PC-9 (cell line): Measurements from ENCODE around the gene GABRB3. TPM values are rescaled to one million over a fixed set of nuclear protein-coding genes. Genes with fewer than 3 reads are reported as not detected.

Source experiments
- BruUV-seq: library from RNA; stranded (reverse); fragments of 400-500 nt; replicated peaks from 2 replicates; lab custom pipeline; 2021; lab: Mats Ljungman, UMichigan
- CTCF ChIA-PET: fragments of 300-600 bp; sonication (Branson Sonifier 250); formaldehyde crosslinking; loops from one replicate; lab custom pipeline; 2022; ENCODE audit warnings: antibody characterized with exemption; lab: Charles Lee
- POLR2A ChIA-PET: fragments of 300-600 bp; sonication (Branson Sonifier 250); formaldehyde crosslinking; loops from one replicate; lab custom pipeline; 2022; ENCODE audit warnings: antibody characterized with exemption; ENCODE audit not compliant: unreplicated experiment; lab: Charles Lee
- DNase-seq, 2 experiments: peaks; one replicate each; pipeline versions ENCODE4 v3.0.0 to v3.0.0-alpha.2; 2015 to 2022; ENCODE audit warnings: mixed read lengths in 1 of 2
- H2AFZ ChIP-seq: fragments of 200-600 bp; sonication (generic); 2 replicates; pipeline ENCODE4 v1.8.1; 2017; ENCODE audit warnings: antibody characterized with exemption
- H3F3A ChIP-seq: fragments of 200-600 bp; sonication (generic); 2 replicates; pipeline ENCODE4 v1.8.1; 2017; ENCODE audit warnings: antibody characterized with exemption, mild to moderate bottlenecking, low read depth; ENCODE audit not compliant: insufficient read depth
- H3K27ac ChIP-seq: fragments of 200-600 bp; sonication (generic); 2 replicates; pipeline ENCODE4 v1.6.1; 2016; ENCODE audit warnings: mixed run types
- H3K27me3 ChIP-seq: fragments of 200-600 bp; sonication (generic); 2 replicates; pipeline ENCODE4 v1.6.1; 2016; ENCODE audit warnings: low read depth, mixed run types; ENCODE audit not compliant: insufficient read depth
- H3K36me3 ChIP-seq: fragments of 200-600 bp; sonication (generic); 2 replicates; pipeline ENCODE4 v1.6.1; 2016; ENCODE audit warnings: low read depth, mixed run types
- H3K4me1 ChIP-seq: fragments of 200-600 bp; sonication (generic); replicated peaks from 2 replicates; pipeline ENCODE4 v1.6.1; 2016; ENCODE audit warnings: mixed run types; ENCODE audit not compliant: insufficient read depth
- H3K4me2 ChIP-seq: fragments of 200-600 bp; sonication (generic); 2 replicates; pipeline ENCODE4 v1.6.1; 2017; ENCODE audit warnings: mixed run types
- H3K4me3 ChIP-seq: fragments of 200-600 bp; sonication (generic); 2 replicates; pipeline ENCODE4 v1.6.1; 2016; ENCODE audit warnings: mixed run types
- H3K79me2 ChIP-seq: fragments of 200-600 bp; sonication (generic); 2 replicates; pipeline ENCODE4 v1.6.1; 2017; ENCODE audit warnings: low read depth, mixed run types
- H3K9me2 ChIP-seq: fragments of 200-600 bp; sonication (generic); 2 replicates; pipeline ENCODE4 v1.8.1; 2017; ENCODE audit warnings: mild to moderate bottlenecking; ENCODE audit not compliant: insufficient read depth
- H3K9me3 ChIP-seq: fragments of 200-600 bp; sonication (generic); 2 replicates; pipeline ENCODE4 v1.8.1; 2016; ENCODE audit warnings: low read depth; ENCODE audit not compliant: insufficient read depth
- H4K20me1 ChIP-seq: fragments of 200-600 bp; sonication (generic); 2 replicates; pipeline ENCODE4 v1.8.1; 2017; ENCODE audit not compliant: insufficient read depth
- EZH2 ChIP-seq: fragments of 200-600 bp; sonication (generic); IDR thresholded peaks from 2 replicates; pipeline ENCODE4 v1.8.0; 2017; ENCODE audit warnings: antibody characterized with exemption, low read depth
- intact Hi-C: fragments of 100-400 bp; cut with micrococcal nuclease; formaldehyde crosslinking; loops from one replicate; pipeline ENCODE4 v1.10.0; 2022; ENCODE audit not compliant: unreplicated experiment
- total RNA-seq: library from RNA; stranded (reverse); gene quantifications from 2 replicates; pipeline ENCODE4 v1.2.3, GENCODE V29; 2021
- TF ChIP-seq, protein P1 (sequence below): fragments of 200-600 bp; sonication (generic); conservative IDR thresholded peaks from 2 replicates; pipeline ENCODE4 v1.6.1; 2017; ENCODE audit warnings: mixed run types, antibody characterized with exemption, mild to moderate bottlenecking, moderate library complexity

Gene GABRB3
- total RNA-seq, 1 experiment from 2014 or later = 6.3 TPM

DNA sequence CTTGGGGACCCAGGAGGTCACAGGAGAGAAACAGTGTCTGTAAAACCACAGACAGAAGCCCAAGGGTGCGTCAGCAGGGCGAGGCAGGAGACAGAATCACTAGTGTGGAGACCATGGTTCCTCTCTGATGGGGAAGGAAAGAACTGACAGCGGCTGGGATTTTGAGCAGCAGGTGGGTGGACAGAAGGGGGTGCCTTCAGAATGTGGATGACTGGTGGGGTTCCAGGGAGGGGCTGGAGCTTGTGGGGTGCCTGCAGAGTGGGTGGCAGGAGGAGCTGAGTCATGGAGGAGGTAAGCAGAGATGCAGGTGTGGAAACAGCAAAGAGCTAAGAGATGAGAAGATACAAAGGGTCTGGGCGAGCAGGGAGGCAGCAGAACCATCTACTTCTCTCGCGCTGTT is 124.2 kb downstream of the GABRB3 start:
- H3K4me1 ChIP-seq = no peaks in the 10 kb centered on the region
- no peaks in the 10 kb centered on the region for H3K27me3 ChIP-seq
- no peaks in the 10 kb centered on the region for H4K20me1 ChIP-seq
- no peak overlapping the region for H3K27ac ChIP-seq
- no peak overlapping the region for H2AFZ ChIP-seq
- no peaks in the 10 kb centered on the region for H3K9me3 ChIP-seq
- DNase-seq = no peak
- no TSS peak for BruUV-seq
- intact Hi-C loops = no loop called here
- ChIA-PET CTCF (no interaction called here), POLR2A (no interaction called here)
- no peaks in the 10 kb centered on the region for H3K9me2 ChIP-seq
- TF ChIP-seq EZH2 = no peak
- TF ChIP-seq, protein P1, sequence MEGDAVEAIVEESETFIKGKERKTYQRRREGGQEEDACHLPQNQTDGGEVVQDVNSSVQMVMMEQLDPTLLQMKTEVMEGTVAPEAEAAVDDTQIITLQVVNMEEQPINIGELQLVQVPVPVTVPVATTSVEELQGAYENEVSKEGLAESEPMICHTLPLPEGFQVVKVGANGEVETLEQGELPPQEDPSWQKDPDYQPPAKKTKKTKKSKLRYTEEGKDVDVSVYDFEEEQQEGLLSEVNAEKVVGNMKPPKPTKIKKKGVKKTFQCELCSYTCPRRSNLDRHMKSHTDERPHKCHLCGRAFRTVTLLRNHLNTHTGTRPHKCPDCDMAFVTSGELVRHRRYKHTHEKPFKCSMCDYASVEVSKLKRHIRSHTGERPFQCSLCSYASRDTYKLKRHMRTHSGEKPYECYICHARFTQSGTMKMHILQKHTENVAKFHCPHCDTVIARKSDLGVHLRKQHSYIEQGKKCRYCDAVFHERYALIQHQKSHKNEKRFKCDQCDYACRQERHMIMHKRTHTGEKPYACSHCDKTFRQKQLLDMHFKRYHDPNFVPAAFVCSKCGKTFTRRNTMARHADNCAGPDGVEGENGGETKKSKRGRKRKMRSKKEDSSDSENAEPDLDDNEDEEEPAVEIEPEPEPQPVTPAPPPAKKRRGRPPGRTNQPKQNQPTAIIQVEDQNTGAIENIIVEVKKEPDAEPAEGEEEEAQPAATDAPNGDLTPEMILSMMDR = no peak
- no peaks in the 10 kb centered on the region for H3K36me3 ChIP-seq
- H3K79me2 ChIP-seq = no peaks in the 10 kb centered on the region
- H3K4me2 ChIP-seq = no peak overlapping the region
- no peak overlapping the region for H3K4me3 ChIP-seq
- H3F3A ChIP-seq = no peaks in the 10 kb centered on the region

DNA sequence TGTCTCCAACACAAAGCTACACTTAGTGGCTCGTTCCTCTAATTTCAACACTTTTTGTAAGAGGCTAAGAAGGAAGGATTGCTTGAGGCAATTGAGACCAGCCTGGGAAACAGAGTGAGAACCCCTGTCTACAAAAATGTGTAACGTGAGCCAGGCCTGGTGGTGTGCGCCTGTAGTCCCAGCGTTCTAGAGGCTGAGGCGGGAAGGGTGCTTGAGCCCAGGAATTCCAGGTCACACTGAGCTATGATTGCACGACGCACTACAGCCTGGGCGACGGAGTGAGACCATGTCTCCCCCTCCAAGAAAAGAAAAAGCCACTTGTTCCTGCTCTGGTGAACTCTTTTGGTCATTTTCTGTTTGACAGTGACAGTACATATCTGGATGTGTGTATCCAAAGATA is 127.9 kb downstream of the GABRB3 start:
- no TSS peak for BruUV-seq
- H3K79me2 ChIP-seq = no peaks in the 10 kb centered on the region
- ChIA-PET POLR2A (no interaction called here), CTCF (no interaction called here)
- H3K27ac ChIP-seq = no peak overlapping the region
- DNase-seq = no peak
- H4K20me1 ChIP-seq = no peaks in the 10 kb centered on the region
- H3K36me3 ChIP-seq = no peaks in the 10 kb centered on the region
- TF ChIP-seq EZH2 = no peak
- TF ChIP-seq, protein P1 = no peak
- H2AFZ ChIP-seq = no peak overlapping the region
- H3K4me2 ChIP-seq = no peak overlapping the region
- H3F3A ChIP-seq = no peaks in the 10 kb centered on the region
- no peaks in the 10 kb centered on the region for H3K27me3 ChIP-seq
- no peak overlapping the region for H3K4me3 ChIP-seq
- no peaks in the 10 kb centered on the region for H3K4me1 ChIP-seq
- intact Hi-C loops = no loop called here
- no peaks in the 10 kb centered on the region for H3K9me3 ChIP-seq
- no peaks in the 10 kb centered on the region for H3K9me2 ChIP-seq

DNA sequence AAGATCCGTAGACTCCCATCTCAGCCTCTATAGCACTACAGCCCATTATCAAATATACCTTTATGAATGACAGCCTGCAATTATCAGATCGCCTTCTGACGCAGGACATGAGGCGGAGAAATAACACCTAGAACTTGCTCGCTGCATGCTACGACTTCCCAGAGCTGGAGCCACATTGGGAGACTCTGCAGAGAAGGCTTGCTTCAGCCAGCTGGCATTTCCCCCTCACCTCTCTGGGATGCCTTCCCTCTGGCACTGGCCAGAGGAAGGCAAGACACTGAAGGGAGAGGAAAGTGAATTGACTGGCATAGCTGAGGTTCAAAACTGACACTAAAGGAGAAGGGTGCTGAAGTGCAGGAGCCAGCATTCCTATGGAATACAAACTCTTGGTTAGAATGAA is 131.7 kb downstream of the GABRB3 start:
- Histone ChIP-seq H3K27ac (no peak overlapping the region), H3F3A (no peaks in the 10 kb centered on the region), H2AFZ (no peak overlapping the region), H3K9me2 (no peaks in the 10 kb centered on the region), H3K4me3 (no peak overlapping the region), H3K27me3 (no peaks in the 10 kb centered on the region), H3K4me2 (no peak overlapping the region), H3K4me1 (no peaks in the 10 kb centered on the region), H3K36me3 (no peaks in the 10 kb centered on the region), H4K20me1 (no peaks in the 10 kb centered on the region), H3K79me2 (no peaks in the 10 kb centered on the region), H3K9me3 (no peaks in the 10 kb centered on the region)
- intact Hi-C loops = no loop called here
- CTCF ChIA-PET = no interaction called here
- POLR2A ChIA-PET = no interaction called here
- BruUV-seq = no TSS peak
- no peak for DNase-seq
- TF ChIP-seq, protein P1 = no peak
- TF ChIP-seq EZH2 = no peak
